NB4 (cell line): ENCODE data around the gene CAPNS2.
"Not testable (repeated sequence)": the region's sequence is repeated elsewhere in the genome, so short reads cannot be mapped to it uniquely, and the experiment has no call there.

ENCODE experiments used
- DNase-seq: peaks from one replicate; pipeline ENCODE4 v3.0.0; 2010; ENCODE audit warnings: low read depth
- H3K4me3 ChIP-seq: one replicate; pipeline ENCODE4 v1.5.1; 2011; ENCODE audit warnings: mild to moderate bottlenecking, low read depth, low read length, moderate library complexity
- MYC ChIP-seq: IDR thresholded peaks from 2 replicates; pipeline ENCODE4 v1.6.1; 2011; ENCODE audit warnings: low read depth, low read length
- POLR2A ChIP-seq: IDR thresholded peaks from 2 replicates; pipeline ENCODE4 v1.6.1; 2011; ENCODE audit warnings: mild to moderate bottlenecking; ENCODE audit not compliant: insufficient read length; ENCODE audit errors: extremely low read depth
- TF ChIP-seq, protein P1 (sequence below): IDR thresholded peaks from one replicate; pipeline ENCODE4 v1.5.1; 2012; ENCODE audit warnings: low read depth, low read length
- TF ChIP-seq, protein P2 (sequence below): IDR thresholded peaks from 2 replicates; pipeline ENCODE4 v1.6.1; 2011; ENCODE audit warnings: low read depth, low read length

CAPNS2 gene

DNA sequence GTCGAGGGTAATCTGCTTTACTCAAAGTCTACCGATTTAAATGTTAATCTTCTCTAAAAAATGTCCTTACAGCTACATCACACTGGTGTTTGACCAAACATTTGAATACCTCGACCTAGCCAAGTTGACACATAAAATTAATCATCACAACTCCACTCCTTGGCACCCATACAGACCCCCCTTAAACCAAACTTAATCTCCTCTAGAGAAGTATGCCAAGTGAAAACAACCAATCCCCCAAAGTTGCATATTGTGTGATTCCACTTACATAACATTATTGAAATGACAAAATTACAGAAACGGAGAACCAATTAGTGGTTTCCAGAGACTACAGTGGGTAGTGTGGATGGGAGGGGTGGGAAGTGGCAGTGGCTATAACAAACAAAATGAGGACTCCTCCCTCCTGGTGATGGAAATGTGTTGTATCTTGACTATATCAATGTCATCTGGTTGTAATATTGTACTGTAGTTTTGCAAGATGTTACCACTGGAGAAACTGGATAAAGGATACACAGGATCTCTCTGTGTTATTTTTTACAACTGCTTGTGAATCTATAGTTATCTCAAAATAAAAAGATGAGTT, 39.4 kb downstream of the CAPNS2 start:
- no peak overlapping the region for H3K4me3 ChIP-seq
- TF ChIP-seq MYC (no peak), POLR2A (no peak)
- TF ChIP-seq, protein P1, sequence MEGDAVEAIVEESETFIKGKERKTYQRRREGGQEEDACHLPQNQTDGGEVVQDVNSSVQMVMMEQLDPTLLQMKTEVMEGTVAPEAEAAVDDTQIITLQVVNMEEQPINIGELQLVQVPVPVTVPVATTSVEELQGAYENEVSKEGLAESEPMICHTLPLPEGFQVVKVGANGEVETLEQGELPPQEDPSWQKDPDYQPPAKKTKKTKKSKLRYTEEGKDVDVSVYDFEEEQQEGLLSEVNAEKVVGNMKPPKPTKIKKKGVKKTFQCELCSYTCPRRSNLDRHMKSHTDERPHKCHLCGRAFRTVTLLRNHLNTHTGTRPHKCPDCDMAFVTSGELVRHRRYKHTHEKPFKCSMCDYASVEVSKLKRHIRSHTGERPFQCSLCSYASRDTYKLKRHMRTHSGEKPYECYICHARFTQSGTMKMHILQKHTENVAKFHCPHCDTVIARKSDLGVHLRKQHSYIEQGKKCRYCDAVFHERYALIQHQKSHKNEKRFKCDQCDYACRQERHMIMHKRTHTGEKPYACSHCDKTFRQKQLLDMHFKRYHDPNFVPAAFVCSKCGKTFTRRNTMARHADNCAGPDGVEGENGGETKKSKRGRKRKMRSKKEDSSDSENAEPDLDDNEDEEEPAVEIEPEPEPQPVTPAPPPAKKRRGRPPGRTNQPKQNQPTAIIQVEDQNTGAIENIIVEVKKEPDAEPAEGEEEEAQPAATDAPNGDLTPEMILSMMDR, result no peak
- TF ChIP-seq, protein P2, sequence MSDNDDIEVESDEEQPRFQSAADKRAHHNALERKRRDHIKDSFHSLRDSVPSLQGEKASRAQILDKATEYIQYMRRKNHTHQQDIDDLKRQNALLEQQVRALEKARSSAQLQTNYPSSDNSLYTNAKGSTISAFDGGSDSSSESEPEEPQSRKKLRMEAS, result no peak
- DNase-seq, result no peak

DNA sequence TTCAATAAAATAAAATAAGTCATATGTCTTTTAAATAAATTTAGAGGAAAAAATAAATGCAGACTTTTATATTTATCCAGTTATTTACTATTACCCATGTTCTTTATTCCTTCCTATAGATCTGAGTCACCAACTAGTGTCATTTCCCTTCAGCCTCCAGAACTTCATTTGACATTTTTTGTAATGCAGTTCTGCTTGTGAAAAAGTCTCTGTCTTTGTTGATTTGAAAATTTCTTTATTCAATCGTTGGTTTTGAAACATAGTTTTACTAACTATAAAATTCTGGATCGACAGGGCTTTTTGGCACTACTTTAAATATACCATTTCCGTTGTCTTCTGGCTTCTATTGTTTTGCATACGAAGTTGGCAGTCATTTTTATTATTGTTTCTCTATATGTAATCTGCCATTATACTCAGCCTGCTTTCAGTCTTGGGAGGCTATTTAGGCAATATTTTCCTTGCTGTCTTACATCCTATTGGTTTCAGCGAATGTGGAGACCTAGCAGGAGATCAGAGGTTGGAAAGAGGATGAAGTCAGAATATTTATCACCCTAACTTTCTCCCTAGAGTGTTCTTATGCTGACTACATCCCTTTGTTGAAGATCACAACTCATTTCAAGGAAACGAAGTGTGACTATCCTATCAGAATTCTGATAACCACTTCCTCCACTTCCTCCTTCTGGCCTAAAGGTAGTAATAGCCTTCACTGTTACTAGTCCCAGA, 47.3 kb downstream of the CAPNS2 start:
- H3K4me3 ChIP-seq, result no peak overlapping the region
- DNase-seq, result no peak
- TF ChIP-seq, protein P1, result no peak
- TF ChIP-seq MYC (no peak), POLR2A (no peak)
- TF ChIP-seq, protein P2, result no peak

DNA sequence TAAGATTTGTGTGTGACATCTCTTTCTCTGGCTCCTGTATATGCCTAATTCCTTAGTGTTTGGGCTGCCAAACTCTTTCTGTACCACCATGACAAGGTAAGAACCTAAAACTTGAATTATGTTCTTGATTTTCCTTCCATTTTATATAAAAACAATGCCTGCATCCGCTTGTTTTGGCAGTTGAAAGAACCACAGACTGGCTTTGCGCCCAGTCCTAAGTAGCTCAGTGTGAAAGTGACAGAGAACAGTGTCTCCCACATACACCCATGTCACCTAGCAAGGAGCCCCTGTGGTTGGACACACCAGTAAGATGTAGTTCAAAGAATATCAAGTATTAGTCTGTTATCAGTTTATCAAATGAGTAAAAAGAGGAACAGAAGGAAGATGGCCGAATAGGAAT, 48.6 kb downstream of the CAPNS2 start:
- no peak for TF ChIP-seq MYC
- TF ChIP-seq, protein P2, result no peak
- TF ChIP-seq, protein P1, result no peak
- no peak for TF ChIP-seq POLR2A
- no peak for DNase-seq
- H3K4me3 ChIP-seq, result no peak overlapping the region

DNA sequence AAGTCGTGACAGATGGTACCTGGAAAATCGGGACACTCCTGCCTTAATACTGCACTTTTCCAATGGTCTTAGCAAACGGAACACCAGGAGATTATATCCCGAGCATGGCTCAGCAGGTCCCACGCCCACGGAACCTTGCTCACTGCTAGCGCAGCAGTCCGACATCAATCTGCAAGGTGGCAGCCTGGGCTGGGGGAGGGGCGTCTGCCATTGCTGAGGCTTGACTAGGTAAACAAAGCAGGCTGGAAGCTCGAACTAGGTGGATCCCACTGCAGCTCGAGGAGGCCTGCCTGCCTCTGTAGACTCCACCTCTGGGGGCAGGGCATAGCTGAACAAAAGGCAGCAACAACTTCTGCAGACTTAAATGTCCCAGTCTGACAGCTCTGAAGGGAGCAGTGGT, 49.2 kb downstream of the CAPNS2 start:
- not testable (repeated sequence) for H3K4me3 ChIP-seq, DNase-seq
